ENCODE results near the gene CNGA3.
"Not testable (repeated sequence)": the region's sequence is repeated elsewhere in the genome, so short reads cannot be mapped to it uniquely, and the experiment has no call there.

CNGA3 gene

GRCh38 chr2:98313492-98314250 lies 32.6 kb upstream of the CNGA3 start:
- Mint-ChIP-seq H3K27ac (no peak overlapping the region), H3K9me3 (peaks cover 3% of the 10 kb centered on the region), H3K4me1 (ENCODE audit: low read depth) (no peaks in the 10 kb centered on the region), H3K36me3 (ENCODE audit: low read depth) (no peaks in the 10 kb centered on the region), H3K27me3 (peaks cover 20% of the 10 kb centered on the region), H3K4me3 (no peak overlapping the region)

DNA sequence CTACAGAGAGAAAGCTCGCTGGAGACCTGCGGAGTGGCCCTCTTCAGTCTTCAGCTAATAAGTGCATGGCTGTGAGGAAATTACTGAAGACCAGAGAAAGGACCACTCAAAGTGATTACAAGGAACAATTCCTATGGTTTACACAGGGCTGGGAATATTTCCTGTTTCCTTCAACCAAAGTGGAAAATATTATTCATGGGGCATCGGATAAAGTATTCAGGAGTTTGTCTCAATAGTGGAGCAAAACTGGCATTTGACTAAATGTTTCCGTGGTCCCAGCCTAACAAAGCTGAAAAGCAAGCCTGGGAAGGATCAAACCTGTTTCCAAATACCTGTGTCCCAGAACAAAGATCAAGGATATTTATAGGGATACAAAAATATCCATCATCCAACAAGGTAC lies 32.0 kb upstream of the CNGA3 start:
- no peaks in the 10 kb centered on the region for H3K4me1 Mint-ChIP-seq (ENCODE audit: low read depth)
- H3K9me3 Mint-ChIP-seq: peaks cover 8% of the 10 kb centered on the region
- H3K27me3 Mint-ChIP-seq: peaks cover 19% of the 10 kb centered on the region
- H3K27ac Mint-ChIP-seq: no peak overlapping the region
- H3K4me3 Mint-ChIP-seq: no peak overlapping the region
- H3K36me3 Mint-ChIP-seq (ENCODE audit: low read depth): no peaks in the 10 kb centered on the region

GRCh38 chr2:98315957-98316356 lies 30.3 kb upstream of the CNGA3 start:
- Mint-ChIP-seq H3K9me3 (peaks cover 19% of the 10 kb centered on the region), H3K4me3 (no peak overlapping the region), H3K36me3 (ENCODE audit: low read depth) (peaks cover 6% of the 10 kb centered on the region), H3K27ac (no peak overlapping the region), H3K4me1 (ENCODE audit: low read depth) (no peaks in the 10 kb centered on the region), H3K27me3 (peaks cover 15% of the 10 kb centered on the region)

DNA sequence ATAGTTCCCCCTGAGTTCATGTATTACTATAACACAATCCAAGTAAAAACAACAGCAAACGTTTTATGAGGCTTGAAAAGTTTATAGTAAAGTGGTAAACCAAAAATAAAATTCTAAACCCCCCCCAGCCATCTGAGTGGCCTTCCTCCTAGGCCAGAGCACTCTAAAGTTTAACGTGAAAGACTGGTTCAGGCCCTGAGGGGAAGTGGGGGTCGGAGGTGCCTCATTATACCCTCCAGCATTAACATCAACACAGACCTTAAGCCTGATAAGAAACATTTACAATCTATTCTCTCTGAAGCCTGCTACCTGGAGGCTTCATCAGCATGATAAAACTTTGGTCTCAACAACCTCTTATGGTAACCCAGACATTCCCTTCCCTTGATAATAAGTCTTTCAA lies 29.0 kb upstream of the CNGA3 start:
- no peak overlapping the region for H3K27ac Mint-ChIP-seq
- H3K9me3 Mint-ChIP-seq: peaks cover 26% of the 10 kb centered on the region
- no peak overlapping the region for H3K4me3 Mint-ChIP-seq
- H3K4me1 Mint-ChIP-seq (ENCODE audit: low read depth): no peaks in the 10 kb centered on the region
- peaks cover 6% of the 10 kb centered on the region for H3K36me3 Mint-ChIP-seq (ENCODE audit: low read depth)
- peaks cover 23% of the 10 kb centered on the region for H3K27me3 Mint-ChIP-seq

DNA sequence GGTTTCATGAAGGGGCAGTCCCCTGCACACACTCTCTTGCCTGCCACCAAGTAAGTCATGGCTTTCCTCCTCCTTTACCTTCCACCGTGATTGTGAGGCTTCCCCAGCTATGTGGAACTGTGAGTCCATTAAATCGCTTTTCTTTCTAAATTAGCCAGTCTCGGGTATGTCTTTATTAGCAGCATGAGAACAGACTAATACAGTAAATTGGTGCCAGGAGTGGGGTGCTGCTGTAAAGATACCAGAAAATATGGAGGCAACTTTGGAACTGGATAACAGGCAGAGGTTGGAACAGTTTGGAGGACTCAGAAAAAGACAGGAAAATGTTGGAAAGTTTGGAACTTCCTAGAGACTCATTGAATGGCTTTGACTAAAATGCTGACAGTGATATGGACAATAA lies 26.1 kb upstream of the CNGA3 start:
- Mint-ChIP-seq H3K27me3 (peaks cover 41% of the 10 kb centered on the region), H3K9me3 (peaks cover 36% of the 10 kb centered on the region)
- not testable (repeated sequence) for H3K4me1 Mint-ChIP-seq (ENCODE audit: low read depth); H3K4me3 Mint-ChIP-seq; H3K36me3 Mint-ChIP-seq (ENCODE audit: low read depth); H3K27ac Mint-ChIP-seq

DNA sequence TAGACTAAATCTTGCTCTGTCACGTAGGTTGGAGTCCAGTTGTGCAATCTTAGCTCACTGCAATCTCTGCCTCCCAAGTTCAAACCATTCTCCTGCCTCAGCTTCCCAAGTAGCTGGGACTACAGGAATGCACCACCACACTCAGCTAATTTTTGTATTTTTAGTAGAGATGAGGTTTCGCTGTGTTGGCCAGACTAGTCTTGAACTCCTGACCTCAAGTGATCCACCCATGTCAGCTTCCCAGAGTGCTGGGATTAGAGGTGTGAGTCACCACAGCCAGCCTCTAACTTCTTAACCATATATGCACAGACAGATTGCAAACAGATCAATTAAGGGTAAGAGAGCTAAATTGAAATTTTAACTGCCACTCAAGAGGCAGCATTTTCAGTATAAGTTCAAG lies 22.1 kb upstream of the CNGA3 start:
- H3K27me3 Mint-ChIP-seq: peaks cover 44% of the 10 kb centered on the region
- no peaks in the 10 kb centered on the region for H3K4me1 Mint-ChIP-seq (ENCODE audit: low read depth)
- H3K36me3 Mint-ChIP-seq (ENCODE audit: low read depth): peaks cover 6% of the 10 kb centered on the region
- no peak overlapping the region for H3K27ac Mint-ChIP-seq
- H3K9me3 Mint-ChIP-seq: peaks cover 29% of the 10 kb centered on the region
- H3K4me3 Mint-ChIP-seq: no peak overlapping the region

DNA sequence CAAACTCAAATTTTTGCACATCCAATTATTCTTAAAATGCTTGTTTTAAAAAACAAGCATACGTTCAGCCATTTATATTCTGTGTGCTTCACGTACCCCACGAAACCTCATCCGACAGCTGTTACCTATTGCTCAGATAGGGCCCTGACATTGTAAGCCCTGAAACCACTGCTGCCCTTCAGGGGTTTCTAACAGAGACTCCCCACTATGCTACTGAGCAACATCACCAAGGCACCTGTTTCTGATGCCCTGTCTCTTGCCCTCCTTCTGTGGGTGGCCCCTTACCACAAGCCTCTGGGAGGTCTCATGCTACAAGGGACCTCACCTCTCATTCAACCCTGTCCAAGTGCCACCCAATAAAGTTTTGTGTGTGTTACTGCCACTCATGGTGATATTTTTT lies 18.5 kb upstream of the CNGA3 start:
- Mint-ChIP-seq H3K36me3 (ENCODE audit: low read depth) (no peaks in the 10 kb centered on the region), H3K27me3 (peaks cover 33% of the 10 kb centered on the region), H3K9me3 (peaks cover 8% of the 10 kb centered on the region), H3K27ac (no peak overlapping the region), H3K4me3 (no peak overlapping the region), H3K4me1 (ENCODE audit: low read depth) (no peaks in the 10 kb centered on the region)

DNA sequence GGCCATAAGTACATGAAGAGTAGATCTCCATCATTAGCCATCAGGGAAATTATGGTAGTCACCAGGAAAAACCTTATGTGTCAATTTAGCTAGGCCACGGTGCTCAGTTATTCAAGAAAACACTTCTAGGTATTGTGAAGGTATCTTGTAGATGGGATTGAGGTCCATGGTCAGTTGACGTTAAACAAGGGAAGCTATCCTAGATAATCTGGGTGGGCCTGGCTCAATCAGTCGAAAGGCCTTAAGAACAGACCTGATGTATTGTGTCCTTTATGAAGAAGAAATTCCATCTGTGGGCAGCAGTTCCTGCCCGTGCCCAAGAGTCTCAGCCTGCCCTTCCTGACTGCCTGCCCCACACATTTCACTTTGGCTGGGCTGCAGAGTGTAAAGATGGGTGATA lies 16.7 kb upstream of the CNGA3 start:
- no peaks in the 10 kb centered on the region for H3K36me3 Mint-ChIP-seq (ENCODE audit: low read depth)
- H3K4me3 Mint-ChIP-seq: no peak overlapping the region
- no peaks in the 10 kb centered on the region for H3K4me1 Mint-ChIP-seq (ENCODE audit: low read depth)
- no peak overlapping the region for H3K27ac Mint-ChIP-seq
- H3K27me3 Mint-ChIP-seq: peaks cover 25% of the 10 kb centered on the region
- H3K9me3 Mint-ChIP-seq: no peaks in the 10 kb centered on the region

DNA sequence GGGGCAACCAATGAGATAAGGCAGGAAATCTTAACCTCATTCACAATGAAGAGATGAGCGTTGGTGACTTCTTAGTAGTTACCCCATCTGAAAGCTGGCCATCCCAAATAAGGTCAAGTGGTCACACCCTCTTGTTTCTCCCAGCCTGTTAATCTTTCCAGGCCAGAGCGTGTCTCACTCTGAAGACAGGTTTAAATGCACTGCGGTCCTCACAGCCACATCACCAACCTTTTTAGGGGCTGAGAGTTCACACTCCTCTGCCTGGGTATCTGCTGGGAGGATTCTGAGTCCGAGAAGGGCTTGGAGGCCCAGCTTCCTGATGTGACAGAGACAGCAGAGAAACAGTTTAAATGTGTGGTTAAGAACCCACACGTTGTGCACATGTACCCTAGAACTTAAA lies 13.3 kb upstream of the CNGA3 start:
- no peak overlapping the region for H3K27ac Mint-ChIP-seq
- peaks cover 30% of the 10 kb centered on the region for H3K27me3 Mint-ChIP-seq
- H3K4me3 Mint-ChIP-seq: no peak overlapping the region
- no peaks in the 10 kb centered on the region for H3K9me3 Mint-ChIP-seq
- no peaks in the 10 kb centered on the region for H3K36me3 Mint-ChIP-seq (ENCODE audit: low read depth)
- H3K4me1 Mint-ChIP-seq (ENCODE audit: low read depth): no peaks in the 10 kb centered on the region

- Mint-ChIP-seq H3K36me3 (ENCODE audit: low read depth) (no peaks in the 10 kb centered on the region), H3K27me3 (peaks cover 33% of the 10 kb centered on the region), H3K4me3 (no peak overlapping the region), H3K9me3 (no peaks in the 10 kb centered on the region), H3K27ac (no peak overlapping the region), H3K4me1 (ENCODE audit: low read depth) (no peaks in the 10 kb centered on the region)
Observed at GRCh38 chr2:98333922-98334321, 12.3 kb upstream of the CNGA3 start.

DNA sequence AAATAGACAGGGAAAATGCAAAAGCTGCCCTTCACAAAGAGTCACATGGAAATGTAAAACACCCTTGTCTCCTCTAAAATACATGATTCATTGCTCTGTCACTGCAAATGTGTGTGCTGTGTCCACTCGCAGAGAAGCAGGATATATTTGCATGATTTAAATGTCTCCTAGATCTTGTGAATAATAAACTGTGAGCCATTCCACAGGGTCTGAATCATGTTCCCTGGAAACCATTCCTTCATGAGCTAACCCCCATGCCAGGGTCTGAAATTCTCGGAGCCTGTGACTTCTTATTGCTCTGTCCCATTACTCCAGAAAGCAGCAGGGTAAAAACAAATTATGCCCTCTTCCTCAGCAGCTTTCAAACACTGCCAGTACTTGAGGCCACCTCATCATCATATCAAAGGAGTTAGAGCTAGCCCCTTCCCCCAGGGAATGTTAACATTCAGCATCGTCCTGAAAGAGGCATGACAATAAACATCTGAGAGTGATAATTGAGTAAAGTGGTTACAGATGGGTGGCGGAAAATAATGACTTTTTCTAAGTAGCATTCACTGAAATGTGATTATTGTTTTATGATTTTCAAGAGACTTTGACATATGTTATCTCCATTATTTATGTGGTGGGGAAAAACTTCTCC lies 11.7 kb upstream of the CNGA3 start:
- H3K4me3 Mint-ChIP-seq: no peak overlapping the region
- H3K9me3 Mint-ChIP-seq: no peaks in the 10 kb centered on the region
- H3K27ac Mint-ChIP-seq: no peak overlapping the region
- H3K27me3 Mint-ChIP-seq: peaks cover 39% of the 10 kb centered on the region
- H3K4me1 Mint-ChIP-seq (ENCODE audit: low read depth): no peaks in the 10 kb centered on the region
- H3K36me3 Mint-ChIP-seq (ENCODE audit: low read depth): no peaks in the 10 kb centered on the region

GRCh38 chr2:98335271-98335670 lies 11.0 kb upstream of the CNGA3 start:
- Mint-ChIP-seq H3K4me1 (ENCODE audit: low read depth) (no peaks in the 10 kb centered on the region), H3K9me3 (no peaks in the 10 kb centered on the region), H3K27me3 (peaks cover 39% of the 10 kb centered on the region), H3K27ac (no peak overlapping the region), H3K4me3 (no peak overlapping the region), H3K36me3 (ENCODE audit: low read depth) (no peaks in the 10 kb centered on the region)

DNA sequence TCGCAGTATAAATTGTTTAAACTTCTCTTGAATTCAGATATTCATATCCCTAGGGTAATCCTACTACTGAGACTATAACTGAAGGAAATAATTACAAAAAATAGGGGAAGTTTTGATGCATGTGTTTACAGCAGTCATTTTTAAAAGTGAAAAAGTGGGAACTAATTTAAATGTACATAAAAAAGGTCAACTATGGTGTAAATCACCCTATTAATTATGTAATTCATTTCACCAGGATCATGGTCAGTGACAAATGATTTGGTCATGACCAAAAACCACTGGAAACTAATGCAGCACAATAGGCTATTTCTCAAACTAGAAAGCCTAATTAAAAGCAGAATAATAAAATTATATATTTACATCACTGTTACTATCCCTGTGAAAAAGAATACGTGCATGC lies 5.0 kb upstream of the CNGA3 start:
- H3K27ac Mint-ChIP-seq: no peak overlapping the region
- H3K4me1 Mint-ChIP-seq (ENCODE audit: low read depth): no peaks in the 10 kb centered on the region
- H3K9me3 Mint-ChIP-seq: no peaks in the 10 kb centered on the region
- H3K27me3 Mint-ChIP-seq: peaks cover 50% of the 10 kb centered on the region
- H3K4me3 Mint-ChIP-seq: no peak overlapping the region
- no peaks in the 10 kb centered on the region for H3K36me3 Mint-ChIP-seq (ENCODE audit: low read depth)

GRCh38 chr2:98343285-98343684 lies 3.0 kb upstream of the CNGA3 start:
- no peak overlapping the region for H3K27ac Mint-ChIP-seq
- no peaks in the 10 kb centered on the region for H3K9me3 Mint-ChIP-seq
- H3K36me3 Mint-ChIP-seq (ENCODE audit: low read depth): no peaks in the 10 kb centered on the region
- peaks cover 3% of the 10 kb centered on the region for H3K4me1 Mint-ChIP-seq (ENCODE audit: low read depth)
- H3K4me3 Mint-ChIP-seq: no peak overlapping the region
- peaks cover 59% of the 10 kb centered on the region for H3K27me3 Mint-ChIP-seq

DNA sequence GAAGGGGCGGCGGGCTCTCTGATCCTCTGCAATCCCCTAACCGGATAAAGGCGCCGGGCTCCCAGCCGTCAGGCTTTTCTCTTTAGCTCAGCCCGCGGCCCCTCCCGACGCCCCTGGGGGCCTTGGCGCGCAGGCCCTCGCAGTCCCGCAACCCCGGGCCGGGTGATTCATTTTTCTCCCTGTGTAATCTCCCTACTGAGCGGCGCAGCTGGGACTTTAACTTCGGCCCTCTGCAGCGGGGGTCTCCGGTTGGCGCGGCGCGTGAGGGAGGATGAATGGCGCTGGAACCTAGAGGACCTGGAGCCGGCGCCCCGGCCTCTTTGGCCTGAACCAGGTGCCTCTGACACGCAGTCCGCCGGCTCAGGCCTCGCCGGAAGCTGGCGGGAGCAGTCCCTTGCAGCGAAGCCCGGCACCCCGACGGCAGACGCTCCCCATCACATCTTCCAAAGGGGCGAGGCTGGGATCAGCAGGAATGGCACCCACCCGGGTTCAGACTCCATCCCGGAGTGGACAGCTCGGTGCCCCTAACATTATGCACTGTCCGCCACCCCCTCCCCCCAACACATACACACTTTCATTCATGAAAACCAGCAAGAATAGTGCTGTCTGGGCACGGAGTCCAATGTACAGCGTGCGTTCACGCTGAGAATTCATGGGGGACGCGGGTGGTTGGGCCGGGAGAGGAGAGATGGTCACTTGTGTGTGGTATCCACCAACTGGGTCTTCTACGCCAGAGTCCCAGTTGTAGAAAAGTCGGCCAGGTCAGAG lies 1.2 kb downstream of the CNGA3 start:
- peaks cover 3% of the 10 kb centered on the region for H3K36me3 Mint-ChIP-seq (ENCODE audit: low read depth)
- peaks cover 7% of the 10 kb centered on the region for H3K4me1 Mint-ChIP-seq (ENCODE audit: low read depth)
- H3K27me3 Mint-ChIP-seq: peaks cover 82% of the 10 kb centered on the region
- H3K4me3 Mint-ChIP-seq: no peak overlapping the region
- H3K9me3 Mint-ChIP-seq: peaks cover 4% of the 10 kb centered on the region
- H3K27ac Mint-ChIP-seq: no peak overlapping the region

All from stimulated activated naive CD8-positive, alpha-beta T cell treated with anti-CD3 and anti-CD28 coated beads, Interleukin-15, Interleukin-2, amounts not matched to agents 100 ng/mL and 50 ng/mL, for 24 hours (primary cell).